ENCODE data around the gene SESN1.

DNA sequence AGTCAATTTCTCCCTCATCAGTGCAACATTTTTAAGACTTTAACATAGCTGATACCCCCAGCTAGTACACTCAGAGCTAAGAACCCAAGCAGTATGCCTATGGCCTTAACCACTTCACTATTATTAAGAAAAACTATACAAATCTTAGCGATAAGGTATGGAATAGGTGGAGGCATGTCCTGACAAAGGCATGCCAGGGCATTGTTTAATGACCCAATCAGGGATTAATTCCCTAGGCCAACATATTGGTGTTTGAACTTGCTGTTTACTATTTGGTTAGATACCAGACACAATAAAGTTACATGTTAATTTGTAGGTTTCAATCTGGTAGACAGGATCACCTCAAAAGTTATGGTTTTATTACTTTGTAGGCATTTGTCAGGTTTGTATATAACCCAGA is 153.4 kb downstream of the SESN1 start:
- TF ChIP-seq POLR2A (conservative IDR thresholded peaks at IDR 0.05) (no peak), ZFP36 (IDR thresholded peaks at IDR 0.05; ENCODE audit: low read depth, low read length, partially characterized antibody) (no peak)
